SK-N-SH treated with all-trans-retinoic acid at 6 μM for 48 hours (cell line): ENCODE measurements around the gene CTTNBP2.

Experiments
- ATAC-seq: fragments of 200-7000 bp; cut with Tn5 transposase; 3 replicates; pipeline ENCODE4 v1.9.1; 2020; ENCODE audit warnings: mild to moderate bottlenecking, moderate library complexity
- ARNTL ChIP-seq: fragments of 450-650 bp; formaldehyde crosslinking; IDR thresholded peaks from 2 replicates; pipeline ENCODE4 v1.5.0; 2020; ENCODE audit warnings: low read depth, mild to moderate bottlenecking, moderate library complexity, borderline replicate concordance
- BACH2 ChIP-seq: fragments of 250-450 bp; sonication (Bioruptor Pico); IDR thresholded peaks from 2 replicates; pipeline ENCODE4 v1.9.0; 2021; ENCODE audit warnings: mild to moderate bottlenecking, borderline replicate concordance
- CREB5 ChIP-seq: fragments of 250-450 bp; sonication (Bioruptor Pico); IDR thresholded peaks from 2 replicates; pipeline ENCODE4 v1.5.1; 2020; ENCODE audit warnings: low read depth, mild to moderate bottlenecking, moderate library complexity
- CSDC2 ChIP-seq: fragments of 250-450 bp; sonication (Bioruptor Pico); IDR thresholded peaks from 2 replicates; pipeline ENCODE4 v1.5.0; 2020; ENCODE audit warnings: mild to moderate bottlenecking, moderate library complexity
- CSRNP3 ChIP-seq: fragments of 250-450 bp; sonication (Bioruptor Pico); IDR thresholded peaks from 2 replicates; pipeline ENCODE4 v1.5.1; 2021; ENCODE audit warnings: mild to moderate bottlenecking, moderate library complexity
- ESRRG ChIP-seq: fragments of 250-450 bp; sonication (Bioruptor Pico); IDR thresholded peaks from 2 replicates; pipeline ENCODE4 v1.6.1; 2021; ENCODE audit warnings: mild to moderate bottlenecking
- ISL1 ChIP-seq: fragments of 250-450 bp; sonication (Bioruptor Pico); IDR thresholded peaks from 2 replicates; pipeline ENCODE4 v2.1.2; 2022; ENCODE audit warnings: mild to moderate bottlenecking, moderate library complexity
- POU6F1 ChIP-seq: fragments of 250-450 bp; sonication (Bioruptor Pico); IDR thresholded peaks from 2 replicates; pipeline ENCODE4 v1.8.0; 2021; ENCODE audit warnings: low read depth, mild to moderate bottlenecking, moderate library complexity, borderline replicate concordance
- PPARA ChIP-seq: fragments of 250-450 bp; sonication (Bioruptor Pico); IDR thresholded peaks from 2 replicates; pipeline ENCODE4 v1.5.0; 2020; ENCODE audit warnings: mild to moderate bottlenecking, borderline replicate concordance
- RARB ChIP-seq: fragments of 250-450 bp; sonication (Bioruptor Pico); IDR thresholded peaks from 2 replicates; pipeline ENCODE4 v1.8.0; 2021; ENCODE audit warnings: mild to moderate bottlenecking, moderate library complexity
- SNAI2 ChIP-seq: fragments of 250-450 bp; sonication (Bioruptor Pico); IDR thresholded peaks from 2 replicates; pipeline ENCODE4 v1.5.0; 2020; ENCODE audit warnings: mild to moderate bottlenecking, moderate library complexity
- TCF4 ChIP-seq: fragments of 250-450 bp; sonication (Bioruptor Pico); IDR thresholded peaks from 2 replicates; pipeline ENCODE4 v1.8.0; 2021; ENCODE audit warnings: mild to moderate bottlenecking, moderate library complexity, borderline replicate concordance
- TOX ChIP-seq: fragments of 250-450 bp; sonication (Bioruptor Pico); IDR thresholded peaks from 2 replicates; pipeline ENCODE4 v1.8.0; 2021; ENCODE audit warnings: mild to moderate bottlenecking, moderate library complexity, borderline replicate concordance
- TSHZ2 ChIP-seq: fragments of 250-450 bp; sonication (Bioruptor Pico); IDR thresholded peaks from 2 replicates; pipeline ENCODE4 v1.5.0; 2020; ENCODE audit warnings: mild to moderate bottlenecking, moderate library complexity
- ZC3H10 ChIP-seq: fragments of 250-450 bp; sonication (Bioruptor Pico); IDR thresholded peaks from 2 replicates; pipeline ENCODE4 v1.5.1; 2021; ENCODE audit warnings: mild to moderate bottlenecking, moderate library complexity
- ZFP3 ChIP-seq: fragments of 250-450 bp; sonication (Bioruptor Pico); IDR thresholded peaks from 2 replicates; pipeline ENCODE4 v1.5.0; 2020; ENCODE audit warnings: mild to moderate bottlenecking, moderate library complexity
- ZFP30 ChIP-seq: fragments of 450-650 bp; formaldehyde crosslinking; IDR thresholded peaks from 2 replicates; pipeline ENCODE4 v1.5.0; 2022; ENCODE audit warnings: mild to moderate bottlenecking, moderate library complexity
- ZNF565 ChIP-seq: fragments of 450-650 bp; formaldehyde crosslinking; conservative IDR thresholded peaks from 2 replicates; pipeline ENCODE4 v1.5.0; 2020; ENCODE audit warnings: low read depth, mild to moderate bottlenecking, moderate library complexity
- ZNF70 ChIP-seq: fragments of 450-650 bp; formaldehyde crosslinking; IDR thresholded peaks from 2 replicates; pipeline ENCODE4 v1.5.0; 2020; ENCODE audit warnings: mild to moderate bottlenecking, moderate library complexity
- ZNF8 ChIP-seq: fragments of 450-650 bp; formaldehyde crosslinking; IDR thresholded peaks from 2 replicates; pipeline ENCODE4 v1.5.0; 2020; ENCODE audit warnings: mild to moderate bottlenecking, moderate library complexity

Gene CTTNBP2

DNA sequence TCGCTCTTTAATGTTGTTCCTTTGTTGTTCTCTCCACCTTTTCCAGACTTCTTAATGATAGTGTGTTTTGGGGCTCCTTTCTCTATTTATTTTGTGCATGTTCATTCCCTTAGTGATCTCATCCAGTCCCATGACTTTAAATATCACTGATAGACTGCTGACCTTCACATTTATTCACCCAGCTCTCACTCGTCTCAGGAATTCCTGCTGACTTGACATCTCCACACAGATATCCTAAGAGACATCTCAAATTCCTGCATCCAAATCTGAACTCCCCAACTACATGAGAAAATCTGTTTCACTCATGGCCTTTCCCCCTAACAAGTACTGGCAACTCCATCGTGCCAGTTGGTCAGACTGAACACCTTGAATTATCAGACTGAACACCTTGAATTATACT, 111.2 kb downstream of the CTTNBP2 start (continued):
- no peak for TF ChIP-seq TSHZ2
- TF ChIP-seq RARB (CRISPR knock-in tag): no peak
- no peak for TF ChIP-seq POU6F1
- TF ChIP-seq PPARA (CRISPR knock-in tag): no peak
- TF ChIP-seq ZNF565 (CRISPR knock-in tag): no peak
- TF ChIP-seq CSDC2 (CRISPR knock-in tag): no peak

GRCh38 chr7:117759950-117760640, 113.1 kb downstream of the CTTNBP2 start:
- ATAC-seq: no peak
- no peak for TF ChIP-seq ZFP3
- no peak for TF ChIP-seq POU6F1
- no peak for TF ChIP-seq ZFP30 (CRISPR knock-in tag)
- TF ChIP-seq ZNF8 (CRISPR knock-in tag): no peak
- no peak for TF ChIP-seq CREB5 (CRISPR knock-in tag)
- TF ChIP-seq ZC3H10 (CRISPR knock-in tag): no peak
- TF ChIP-seq SNAI2: no peak
- no peak for TF ChIP-seq TOX (CRISPR knock-in tag)
- no peak for TF ChIP-seq ISL1 (CRISPR knock-in tag)
- TF ChIP-seq TSHZ2: no peak
- TF ChIP-seq ARNTL (CRISPR knock-in tag): no peak
- TF ChIP-seq TCF4: no peak
- TF ChIP-seq CSDC2 (CRISPR knock-in tag): no peak
- TF ChIP-seq ESRRG (CRISPR knock-in tag): no peak
- TF ChIP-seq RARB (CRISPR knock-in tag): no peak
- no peak for TF ChIP-seq ZNF565 (CRISPR knock-in tag)

DNA sequence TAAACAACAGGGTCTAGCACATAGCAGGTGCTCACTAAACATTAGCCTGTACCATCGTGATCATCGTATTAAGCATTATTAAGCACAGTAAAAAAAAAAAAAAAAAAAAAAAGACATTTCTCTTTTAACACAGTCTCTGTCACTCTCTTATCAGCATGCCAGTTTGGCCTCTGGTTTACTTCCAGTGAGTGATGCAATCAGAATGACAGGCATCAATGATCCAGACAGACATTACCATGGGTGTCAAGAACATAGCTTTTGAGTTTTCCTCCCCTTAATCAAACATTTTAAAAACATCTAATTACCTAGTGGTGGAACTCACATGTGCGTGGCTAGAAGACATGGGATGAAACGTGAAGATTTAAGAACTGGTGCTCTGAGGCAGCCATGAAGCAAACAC, 115.8 kb downstream of the CTTNBP2 start:
- ATAC-seq: no peak
- TF ChIP-seq BACH2 (CRISPR knock-in tag): no peak
- TF ChIP-seq ISL1 (CRISPR knock-in tag): no peak
- TF ChIP-seq ZC3H10 (CRISPR knock-in tag): no peak
- no peak for TF ChIP-seq ZNF70 (CRISPR knock-in tag)
- no peak for TF ChIP-seq CREB5 (CRISPR knock-in tag)
- TF ChIP-seq ZFP3: no peak
- no peak for TF ChIP-seq CSRNP3 (CRISPR knock-in tag)
- TF ChIP-seq ZFP30 (CRISPR knock-in tag): no peak
- TF ChIP-seq TSHZ2: no peak
